ENCODE measurements around the gene SMIM43. TPM values are rescaled to one million over a fixed set of nuclear protein-coding genes. Genes with fewer than 3 reads are reported as not detected.

Gene SMIM43
- total and polyA plus RNA-seq, 9 of the 15 experiments (the other 6 are each of a cell fraction or from before 2014, with no cell fraction given), result not detected

DNA sequence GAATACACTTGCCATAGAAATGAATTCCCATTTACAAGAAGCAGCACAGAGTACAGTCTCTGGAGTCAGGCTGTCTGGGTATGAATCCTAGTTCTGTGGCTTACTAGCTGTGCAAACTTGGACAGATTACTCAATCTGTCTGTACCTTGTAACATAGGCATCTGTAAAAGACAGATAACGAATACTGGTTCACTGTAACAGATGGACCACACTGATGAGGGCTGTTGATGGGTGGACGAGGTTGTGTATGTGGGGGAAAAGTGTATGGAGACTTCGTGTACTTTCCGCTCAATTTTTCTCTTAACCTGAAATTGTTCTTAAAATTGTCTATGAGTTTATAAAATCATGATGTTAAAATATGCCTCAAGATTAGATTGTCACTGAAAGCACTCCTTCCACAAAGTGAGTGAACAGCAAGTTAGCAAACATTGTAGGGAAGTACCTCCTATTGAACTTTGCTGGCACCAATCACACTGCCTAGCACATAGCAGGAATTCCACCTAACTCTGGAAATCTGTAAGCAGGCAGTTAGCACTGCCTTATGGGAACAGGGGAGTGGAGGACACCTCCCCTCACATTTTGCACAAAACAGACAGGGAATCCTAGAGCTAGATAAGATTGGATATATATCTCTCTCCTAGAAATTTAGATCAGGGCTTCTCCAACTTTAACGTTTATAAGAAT is 29.7 kb upstream of the SMIM43 start (continued):
- TF ChIP-seq, protein P1, sequence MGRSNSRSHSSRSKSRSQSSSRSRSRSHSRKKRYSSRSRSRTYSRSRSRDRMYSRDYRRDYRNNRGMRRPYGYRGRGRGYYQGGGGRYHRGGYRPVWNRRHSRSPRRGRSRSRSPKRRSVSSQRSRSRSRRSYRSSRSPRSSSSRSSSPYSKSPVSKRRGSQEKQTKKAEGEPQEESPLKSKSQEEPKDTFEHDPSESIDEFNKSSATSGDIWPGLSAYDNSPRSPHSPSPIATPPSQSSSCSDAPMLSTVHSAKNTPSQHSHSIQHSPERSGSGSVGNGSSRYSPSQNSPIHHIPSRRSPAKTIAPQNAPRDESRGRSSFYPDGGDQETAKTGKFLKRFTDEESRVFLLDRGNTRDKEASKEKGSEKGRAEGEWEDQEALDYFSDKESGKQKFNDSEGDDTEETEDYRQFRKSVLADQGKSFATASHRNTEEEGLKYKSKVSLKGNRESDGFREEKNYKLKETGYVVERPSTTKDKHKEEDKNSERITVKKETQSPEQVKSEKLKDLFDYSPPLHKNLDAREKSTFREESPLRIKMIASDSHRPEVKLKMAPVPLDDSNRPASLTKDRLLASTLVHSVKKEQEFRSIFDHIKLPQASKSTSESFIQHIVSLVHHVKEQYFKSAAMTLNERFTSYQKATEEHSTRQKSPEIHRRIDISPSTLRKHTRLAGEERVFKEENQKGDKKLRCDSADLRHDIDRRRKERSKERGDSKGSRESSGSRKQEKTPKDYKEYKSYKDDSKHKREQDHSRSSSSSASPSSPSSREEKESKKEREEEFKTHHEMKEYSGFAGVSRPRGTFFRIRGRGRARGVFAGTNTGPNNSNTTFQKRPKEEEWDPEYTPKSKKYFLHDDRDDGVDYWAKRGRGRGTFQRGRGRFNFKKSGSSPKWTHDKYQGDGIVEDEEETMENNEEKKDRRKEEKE (IDR thresholded peaks at IDR 0.05; ENCODE audit: borderline replicate concordance in 1 of 2, control insufficient read depth in 1 of 2, low read depth in 2 of 2, low read length in 1 of 2), result 0 out of 4 replicates have a peak, but pooled peaks of 1 of the 2 experiments have one; percentile 48
- no peak for TF ChIP-seq ZNF347 (CRISPR knock-in tag; IDR thresholded peaks at IDR 0.05; ENCODE audit: low read depth)
- TF ChIP-seq, protein P2, sequence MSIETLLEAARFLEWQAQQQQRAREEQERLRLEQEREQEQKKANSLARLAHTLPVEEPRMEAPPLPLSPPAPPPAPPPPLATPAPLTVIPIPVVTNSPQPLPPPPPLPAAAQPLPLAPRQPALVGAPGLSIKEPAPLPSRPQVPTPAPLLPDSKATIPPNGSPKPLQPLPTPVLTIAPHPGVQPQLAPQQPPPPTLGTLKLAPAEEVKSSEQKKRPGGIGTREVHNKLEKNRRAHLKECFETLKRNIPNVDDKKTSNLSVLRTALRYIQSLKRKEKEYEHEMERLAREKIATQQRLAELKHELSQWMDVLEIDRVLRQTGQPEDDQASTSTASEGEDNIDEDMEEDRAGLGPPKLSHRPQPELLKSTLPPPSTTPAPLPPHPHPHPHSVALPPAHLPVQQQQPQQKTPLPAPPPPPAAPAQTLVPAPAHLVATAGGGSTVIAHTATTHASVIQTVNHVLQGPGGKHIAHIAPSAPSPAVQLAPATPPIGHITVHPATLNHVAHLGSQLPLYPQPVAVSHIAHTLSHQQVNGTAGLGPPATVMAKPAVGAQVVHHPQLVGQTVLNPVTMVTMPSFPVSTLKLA (conservative IDR thresholded peaks at IDR 0.05), result peak in 1 of 2 experiments; percentile 54; a peak in 1 of 4 replicates
- no peak for TF ChIP-seq ZNF764 (CRISPR knock-in tag; IDR thresholded peaks at IDR 0.05; ENCODE audit: low read depth)
- no peak for TF ChIP-seq KDM5B (IDR thresholded peaks at IDR 0.05; ENCODE audit: insufficient replicate concordance, low read depth, low read length)
- TF ChIP-seq, protein P3, sequence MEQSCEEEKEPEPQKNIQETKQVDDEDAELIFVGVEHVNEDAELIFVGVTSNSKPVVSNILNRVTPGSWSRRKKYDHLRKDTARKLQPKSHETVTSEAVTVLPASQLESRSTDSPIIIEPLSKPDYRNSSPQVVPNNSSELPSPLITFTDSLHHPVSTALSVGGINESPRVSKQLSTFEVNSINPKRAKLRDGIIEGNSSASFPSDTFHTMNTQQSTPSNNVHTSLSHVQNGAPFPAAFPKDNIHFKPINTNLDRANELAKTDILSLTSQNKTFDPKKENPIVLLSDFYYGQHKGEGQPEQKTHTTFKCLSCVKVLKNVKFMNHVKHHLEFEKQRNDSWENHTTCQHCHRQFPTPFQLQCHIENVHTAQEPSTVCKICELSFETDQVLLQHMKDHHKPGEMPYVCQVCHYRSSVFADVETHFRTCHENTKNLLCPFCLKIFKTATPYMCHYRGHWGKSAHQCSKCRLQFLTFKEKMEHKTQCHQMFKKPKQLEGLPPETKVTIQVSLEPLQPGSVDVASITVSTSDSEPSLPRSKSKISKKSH (CRISPR knock-in tag; IDR thresholded peaks at IDR 0.05), result no peak
- TF ChIP-seq, protein P4, sequence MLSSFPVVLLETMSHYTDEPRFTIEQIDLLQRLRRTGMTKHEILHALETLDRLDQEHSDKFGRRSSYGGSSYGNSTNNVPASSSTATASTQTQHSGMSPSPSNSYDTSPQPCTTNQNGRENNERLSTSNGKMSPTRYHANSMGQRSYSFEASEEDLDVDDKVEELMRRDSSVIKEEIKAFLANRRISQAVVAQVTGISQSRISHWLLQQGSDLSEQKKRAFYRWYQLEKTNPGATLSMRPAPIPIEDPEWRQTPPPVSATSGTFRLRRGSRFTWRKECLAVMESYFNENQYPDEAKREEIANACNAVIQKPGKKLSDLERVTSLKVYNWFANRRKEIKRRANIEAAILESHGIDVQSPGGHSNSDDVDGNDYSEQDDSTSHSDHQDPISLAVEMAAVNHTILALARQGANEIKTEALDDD (IDR thresholded peaks at IDR 0.05), result peak; percentile 99
- no peak for TF ChIP-seq POLR3G (IDR thresholded peaks at IDR 0.05; ENCODE audit: extremely low read depth, insufficient read length, insufficient replicate concordance)
- TF ChIP-seq ZNF184 (CRISPR knock-in tag; IDR thresholded peaks at IDR 0.05), result no peak
- TF ChIP-seq, protein P5, sequence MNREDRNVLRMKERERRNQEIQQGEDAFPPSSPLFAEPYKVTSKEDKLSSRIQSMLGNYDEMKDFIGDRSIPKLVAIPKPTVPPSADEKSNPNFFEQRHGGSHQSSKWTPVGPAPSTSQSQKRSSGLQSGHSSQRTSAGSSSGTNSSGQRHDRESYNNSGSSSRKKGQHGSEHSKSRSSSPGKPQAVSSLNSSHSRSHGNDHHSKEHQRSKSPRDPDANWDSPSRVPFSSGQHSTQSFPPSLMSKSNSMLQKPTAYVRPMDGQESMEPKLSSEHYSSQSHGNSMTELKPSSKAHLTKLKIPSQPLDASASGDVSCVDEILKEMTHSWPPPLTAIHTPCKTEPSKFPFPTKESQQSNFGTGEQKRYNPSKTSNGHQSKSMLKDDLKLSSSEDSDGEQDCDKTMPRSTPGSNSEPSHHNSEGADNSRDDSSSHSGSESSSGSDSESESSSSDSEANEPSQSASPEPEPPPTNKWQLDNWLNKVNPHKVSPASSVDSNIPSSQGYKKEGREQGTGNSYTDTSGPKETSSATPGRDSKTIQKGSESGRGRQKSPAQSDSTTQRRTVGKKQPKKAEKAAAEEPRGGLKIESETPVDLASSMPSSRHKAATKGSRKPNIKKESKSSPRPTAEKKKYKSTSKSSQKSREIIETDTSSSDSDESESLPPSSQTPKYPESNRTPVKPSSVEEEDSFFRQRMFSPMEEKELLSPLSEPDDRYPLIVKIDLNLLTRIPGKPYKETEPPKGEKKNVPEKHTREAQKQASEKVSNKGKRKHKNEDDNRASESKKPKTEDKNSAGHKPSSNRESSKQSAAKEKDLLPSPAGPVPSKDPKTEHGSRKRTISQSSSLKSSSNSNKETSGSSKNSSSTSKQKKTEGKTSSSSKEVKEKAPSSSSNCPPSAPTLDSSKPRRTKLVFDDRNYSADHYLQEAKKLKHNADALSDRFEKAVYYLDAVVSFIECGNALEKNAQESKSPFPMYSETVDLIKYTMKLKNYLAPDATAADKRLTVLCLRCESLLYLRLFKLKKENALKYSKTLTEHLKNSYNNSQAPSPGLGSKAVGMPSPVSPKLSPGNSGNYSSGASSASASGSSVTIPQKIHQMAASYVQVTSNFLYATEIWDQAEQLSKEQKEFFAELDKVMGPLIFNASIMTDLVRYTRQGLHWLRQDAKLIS (CRISPR knock-in tag; IDR thresholded peaks at IDR 0.05), result no peak
- peak; percentile 96 for TF ChIP-seq STAT5A (IDR thresholded peaks at IDR 0.05; ENCODE audit: borderline replicate concordance, low read length)
- no peak for TF ChIP-seq SMARCB1 (IDR thresholded peaks at IDR 0.05; ENCODE audit: insufficient read length, low read depth)
- TF ChIP-seq, protein P6, sequence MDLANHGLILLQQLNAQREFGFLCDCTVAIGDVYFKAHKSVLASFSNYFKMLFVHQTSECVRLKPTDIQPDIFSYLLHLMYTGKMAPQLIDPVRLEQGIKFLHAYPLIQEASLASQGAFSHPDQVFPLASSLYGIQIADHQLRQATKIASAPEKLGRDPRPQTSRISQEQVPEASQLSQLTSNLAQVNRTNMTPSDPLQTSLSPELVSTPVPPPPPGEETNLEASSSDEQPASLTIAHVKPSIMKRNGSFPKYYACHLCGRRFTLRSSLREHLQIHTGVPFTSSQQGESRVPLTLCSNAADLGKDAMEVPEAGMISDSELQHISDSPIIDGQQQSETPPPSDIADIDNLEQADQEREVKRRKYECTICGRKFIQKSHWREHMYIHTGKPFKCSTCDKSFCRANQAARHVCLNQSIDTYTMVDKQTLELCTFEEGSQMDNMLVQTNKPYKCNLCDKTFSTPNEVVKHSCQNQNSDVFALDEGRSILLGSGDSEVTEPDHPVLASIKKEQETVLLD (IDR thresholded peaks at IDR 0.05), result peak; percentile 64; the same call in 1 of the 2 replicates
